Right cardiac atrium (tissue), 5 donors: ENCODE results near the gene FSD1. TPM values are rescaled to one million over a fixed set of nuclear protein-coding genes. Genes with fewer than 3 reads are reported as not detected.
"Not testable (repeated sequence)": the region's sequence is repeated elsewhere in the genome, so short reads cannot be mapped to it uniquely, and the experiment has no call there.

Experiments used
- ATAC-seq, 2 donors: fragments of 200-7000 bp; cut with Tn5 transposase; one replicate each; pipeline versions ENCODE4 v1.8.0 to v1.9.1; 2020; ENCODE audit warnings: moderate library complexity in 2 of 2, mild to moderate bottlenecking in 1 of 2
- DNase-seq, 3 donors: peaks; one replicate each; pipeline ENCODE4 v3.0.0-alpha.2; 2020
- H3K27ac ChIP-seq: one replicate; pipeline ENCODE4 v1.5.1; 2013; ENCODE audit warnings: mild to moderate bottlenecking, low read length, control low read depth, moderate library complexity
- H3K27me3 ChIP-seq: one replicate; pipeline ENCODE4 v1.6.1; 2013; ENCODE audit not compliant: control insufficient read depth, insufficient read depth
- H3K4me1 ChIP-seq: one replicate; pipeline ENCODE4 v1.6.1; 2013; ENCODE audit warnings: low read length; ENCODE audit not compliant: control insufficient read depth, insufficient read depth
- H3K4me3 ChIP-seq: one replicate; pipeline ENCODE4 v1.5.1; 2013; ENCODE audit warnings: low read length, control low read depth
- H3K9me3 ChIP-seq: one replicate; pipeline ENCODE4 v1.6.1; 2013; ENCODE audit warnings: low read length; ENCODE audit not compliant: control insufficient read depth
- WGBS: extraction: QIAGEN DNeasy Blood & Tissue Kit; methylation state at CpG from one replicate; pipeline ENCODE4 v1.1.7; 2013; 5-methylcytosine and 5-hydroxymethylcytosine counted together
- intact Hi-C, 4 donors: fragments of 100-400 bp; cut with DNase I; formaldehyde crosslinking; loops; one replicate each; pipeline versions ENCODE4 v1.11.0 to v1.14.0; 2022 to 2023
- polyA plus RNA-seq: library from polyadenylated mRNA; stranded (reverse); fragments of 200-250 nt; gene quantifications from one replicate; pipeline ENCODE4 v1.2.3, GENCODE V29; 2013
- total RNA-seq, 4 donors: library from RNA; stranded (reverse); fragmentation: NEBNext Ultra II Directional; extraction: Animal tissue kit (Norgen Biotek cat#: 25700); gene quantifications; one replicate each; pipeline ENCODE4 v1.2.1, GENCODE V29; 2021
- donor health status: healthy with polysubstance abuse.
- donor health status: DM: no; HTN: yes; CAD: no.
- donor health status: DM: no; HTN: no; CAD: no.
- donor health status: DM: no; HTN: yes; CAD: no; lungs with severe emphysema.
- donor health status: DM: yes; HTN: yes; CAD: no.

The FSD1 gene
- total and polyA plus RNA-seq, 5 donors: not detected

GRCh38 chr19:4286141-4286540 lies 18.3 kb upstream of the FSD1 start:
- 86% methylated on average over 4 of the region's 4 CpGs for WGBS
- ATAC-seq, H3K4me3 ChIP-seq: not testable (repeated sequence)

GRCh38 chr19:4288091-4288777 lies 16.2 kb upstream of the FSD1 start:
- 85% methylated on average over 16 of the region's 16 CpGs for WGBS
- Histone ChIP-seq H3K4me1 (no peaks in the 10 kb centered on the region), H3K27ac (no peak overlapping the region), H3K27me3 (no peaks in the 10 kb centered on the region), H3K9me3 (no peaks in the 10 kb centered on the region), H3K4me3 (no peak overlapping the region)
- intact Hi-C loops: no loop called here
- ATAC-seq (no peak), DNase-seq (no peak)

More at GRCh38 chr19:4286141-4286540, 18.3 kb upstream of the FSD1 start:
- H3K4me1 ChIP-seq, intact Hi-C loops, H3K9me3 ChIP-seq, H3K27ac ChIP-seq, H3K27me3 ChIP-seq, DNase-seq: not testable (repeated sequence)

- Histone ChIP-seq H3K4me1 (no peaks in the 10 kb centered on the region), H3K27ac (no peak overlapping the region), H3K9me3 (no peaks in the 10 kb centered on the region), H3K4me3 (no peak overlapping the region), H3K27me3 (no peaks in the 10 kb centered on the region)
- no peak for DNase-seq
- 61% methylated on average over 8 of the region's 8 CpGs for WGBS
- intact Hi-C loops: no loop called here
- no peak for ATAC-seq
Measured at GRCh38 chr19:4291184-4291732, 13.1 kb upstream of the FSD1 start.

GRCh38 chr19:4292515-4292914 lies 11.9 kb upstream of the FSD1 start:
- intact Hi-C loops: no loop called here
- Histone ChIP-seq H3K27me3 (no peaks in the 10 kb centered on the region), H3K4me1 (no peaks in the 10 kb centered on the region), H3K27ac (no peak overlapping the region), H3K9me3 (no peaks in the 10 kb centered on the region), H3K4me3 (no peak overlapping the region)
- DNase-seq (no peak), ATAC-seq (no peak)
- 80% methylated on average over 15 of the region's 15 CpGs for WGBS

- ATAC-seq (no peak), DNase-seq (no peak)
- no peak overlapping the region for H3K4me3 ChIP-seq
- no peaks in the 10 kb centered on the region for H3K9me3 ChIP-seq
- intact Hi-C loops: no loop called here
- H3K27me3 ChIP-seq: no peaks in the 10 kb centered on the region
- no peak overlapping the region for H3K27ac ChIP-seq
- 39% methylated on average over 10 of the region's 10 CpGs for WGBS
- no peaks in the 10 kb centered on the region for H3K4me1 ChIP-seq
Measured at GRCh38 chr19:4294389-4294788, 10.0 kb upstream of the FSD1 start.

GRCh38 chr19:4295972-4296771 lies 8.2 kb upstream of the FSD1 start:
- 45% methylated on average over 14 of the region's 14 CpGs for WGBS
- no peak overlapping the region for H3K27ac ChIP-seq
- H3K9me3 ChIP-seq: no peaks in the 10 kb centered on the region
- ATAC-seq (peak; percentile 25 to 37), DNase-seq (no peak)
- H3K27me3 ChIP-seq: no peaks in the 10 kb centered on the region
- H3K4me1 ChIP-seq: no peaks in the 10 kb centered on the region
- intact Hi-C loops: no loop called here
- H3K4me3 ChIP-seq: no peak overlapping the region

- DNase-seq (no peak), ATAC-seq (no peak)
- Histone ChIP-seq H3K27me3 (no peaks in the 10 kb centered on the region), H3K4me3 (no peak overlapping the region), H3K9me3 (no peaks in the 10 kb centered on the region), H3K27ac (no peak overlapping the region), H3K4me1 (no peaks in the 10 kb centered on the region)
- WGBS: 67% methylated on average over 27 of the region's 27 CpGs
- intact Hi-C loops: no loop called here
Measured at GRCh38 chr19:4297901-4298809, 6.2 kb upstream of the FSD1 start.

GRCh38 chr19:4298810-4299550 lies 5.4 kb upstream of the FSD1 start:
- ATAC-seq (no peak), DNase-seq (no peak)
- Histone ChIP-seq H3K9me3 (no peaks in the 10 kb centered on the region), H3K27ac (no peak overlapping the region), H3K4me1 (no peaks in the 10 kb centered on the region), H3K4me3 (no peak overlapping the region), H3K27me3 (no peaks in the 10 kb centered on the region)
- intact Hi-C loops: no loop called here
- 77% methylated on average over 8 of the region's 8 CpGs for WGBS

- DNase-seq (no peak), ATAC-seq (no peak)
- intact Hi-C loops: no loop called here
- WGBS: 91% methylated on average over 3 of the region's 3 CpGs
- H3K4me3 ChIP-seq: no peak overlapping the region
- no peak overlapping the region for H3K27ac ChIP-seq
- H3K9me3 ChIP-seq: no peaks in the 10 kb centered on the region
- H3K27me3 ChIP-seq: no peaks in the 10 kb centered on the region
- H3K4me1 ChIP-seq: no peaks in the 10 kb centered on the region
Measured at GRCh38 chr19:4300589-4300988, 3.8 kb upstream of the FSD1 start.

GRCh38 chr19:4301590-4302242 lies 2.7 kb upstream of the FSD1 start:
- intact Hi-C loops: no loop called here
- no peak overlapping the region for H3K27ac ChIP-seq
- ATAC-seq (no peak), DNase-seq (no peak)
- H3K4me3 ChIP-seq: no peak overlapping the region
- H3K4me1 ChIP-seq: no peaks in the 10 kb centered on the region
- no peaks in the 10 kb centered on the region for H3K27me3 ChIP-seq
- H3K9me3 ChIP-seq: no peaks in the 10 kb centered on the region
- WGBS: 54% methylated on average over 13 of the region's 13 CpGs
